Activated naive CD4-positive, alpha-beta T cell (primary cell): ENCODE data around the gene TRAPPC5.
A peak's percentile ranks its signal among the peaks of the same experiment; 100 is the strongest.

ENCODE experiments used
- DNase-seq, 4 experiments: peaks; one replicate each; lab custom pipeline; 2025; lab: John Stamatoyannopoulos, UW

TRAPPC5 gene

GRCh38 chr19:7701049-7701653, 20.5 kb downstream of the TRAPPC5 start:
- DNase-seq, result no peak

- no peak for DNase-seq
Measured at GRCh38 chr19:7701654-7702457, 21.2 kb downstream of the TRAPPC5 start, which contains the start of gene FCER2. TSS of gene FCER2 (minus strand) at chr19:7702131. CDS start at chr19:7699760, 2,371 bp downstream.

GRCh38 chr19:7703332-7703731, 22.7 kb downstream of the TRAPPC5 start:
- no peak for DNase-seq

GRCh38 chr19:7704280-7705060, 23.8 kb downstream of the TRAPPC5 start:
- DNase-seq, result no peak

- DNase-seq, result peak in 3 of 4 experiments; percentile 27 to 57 (median 54)
Measured at GRCh38 chr19:7705387-7706187, 25.0 kb downstream of the TRAPPC5 start.

- DNase-seq, result no peak
Measured at GRCh38 chr19:7706188-7706954, 25.7 kb downstream of the TRAPPC5 start.

- DNase-seq, result no peak
Measured at GRCh38 chr19:7706955-7707456, 26.4 kb downstream of the TRAPPC5 start.

- no peak for DNase-seq
Measured at GRCh38 chr19:7709932-7710460, 29.4 kb downstream of the TRAPPC5 start.

GRCh38 chr19:7710616-7711015, 30.0 kb downstream of the TRAPPC5 start:
- no peak for DNase-seq

- DNase-seq, result no peak
Measured at GRCh38 chr19:7715671-7716070, 35.0 kb downstream of the TRAPPC5 start.

GRCh38 chr19:7716762-7717161, 36.1 kb downstream of the TRAPPC5 start:
- DNase-seq, result no peak

- no peak for DNase-seq
Measured at GRCh38 chr19:7718668-7719067, 38.0 kb downstream of the TRAPPC5 start.

- DNase-seq, result no peak
Measured at GRCh38 chr19:7720351-7720750, 39.7 kb downstream of the TRAPPC5 start.

GRCh38 chr19:7722231-7722651, 41.6 kb downstream of the TRAPPC5 start:
- DNase-seq, result no peak

- DNase-seq, result no peak
Measured at GRCh38 chr19:7725791-7726190, 45.2 kb downstream of the TRAPPC5 start.

- DNase-seq, result no peak
Measured at GRCh38 chr19:7729211-7729610, 48.6 kb downstream of the TRAPPC5 start.

- no peak for DNase-seq
Measured at GRCh38 chr19:7729831-7730285, 49.2 kb downstream of the TRAPPC5 start.

GRCh38 chr19:7730286-7731217, 49.9 kb downstream of the TRAPPC5 start:
- DNase-seq, result no peak

- no peak for DNase-seq
Measured at GRCh38 chr19:7731218-7731595, 50.6 kb downstream of the TRAPPC5 start.
